ACC112 (cell line): ENCODE data around the gene MYBPC1.
"Not testable (repeated sequence)": the region's sequence is repeated elsewhere in the genome, so short reads cannot be mapped to it uniquely, and the experiment has no call there.

Experiments
- H2AFZ ChIP-seq: fragments of 200-600 bp; sonication (generic); one replicate; pipeline ENCODE4 v1.6.0; 2017; ENCODE audit warnings: antibody characterized with exemption, low read length; ENCODE audit not compliant: unreplicated experiment
- H3K27ac ChIP-seq: fragments of 200-600 bp; sonication (generic); 2 replicates; pipeline ENCODE4 v1.5.1; 2014; ENCODE audit warnings: low read depth, mild to moderate bottlenecking, antibody characterized with exemption, low read length, moderate library complexity
- H3K27me3 ChIP-seq: fragments of 200-600 bp; sonication (generic); 2 replicates; pipeline ENCODE4 v1.6.1; 2014; ENCODE audit warnings: mild to moderate bottlenecking, antibody characterized with exemption, low read length, moderate library complexity, mixed read lengths; ENCODE audit not compliant: insufficient read depth
- H3K36me3 ChIP-seq: fragments of 200-600 bp; sonication (generic); 2 replicates; pipeline ENCODE4 v1.6.1; 2016; ENCODE audit warnings: mild to moderate bottlenecking, antibody characterized with exemption, low read length, moderate library complexity, mixed read lengths; ENCODE audit not compliant: insufficient read depth
- H3K4me1 ChIP-seq: fragments of 200-600 bp; sonication (generic); one replicate; pipeline ENCODE4 v1.6.1; 2016; ENCODE audit warnings: low read length, mixed read lengths; ENCODE audit not compliant: insufficient read depth, unreplicated experiment, control insufficient read depth
- H3K4me3 ChIP-seq: fragments of 200-600 bp; sonication (generic); 2 replicates; pipeline ENCODE4 v1.5.1; 2014; ENCODE audit warnings: mild to moderate bottlenecking, low read depth, low read length
- H3K79me2 ChIP-seq: fragments of 200-600 bp; sonication (generic); one replicate; pipeline ENCODE4 v1.6.0; 2016; ENCODE audit warnings: low read length; ENCODE audit not compliant: control insufficient read depth, unreplicated experiment, insufficient read depth

MYBPC1 gene, protein sequence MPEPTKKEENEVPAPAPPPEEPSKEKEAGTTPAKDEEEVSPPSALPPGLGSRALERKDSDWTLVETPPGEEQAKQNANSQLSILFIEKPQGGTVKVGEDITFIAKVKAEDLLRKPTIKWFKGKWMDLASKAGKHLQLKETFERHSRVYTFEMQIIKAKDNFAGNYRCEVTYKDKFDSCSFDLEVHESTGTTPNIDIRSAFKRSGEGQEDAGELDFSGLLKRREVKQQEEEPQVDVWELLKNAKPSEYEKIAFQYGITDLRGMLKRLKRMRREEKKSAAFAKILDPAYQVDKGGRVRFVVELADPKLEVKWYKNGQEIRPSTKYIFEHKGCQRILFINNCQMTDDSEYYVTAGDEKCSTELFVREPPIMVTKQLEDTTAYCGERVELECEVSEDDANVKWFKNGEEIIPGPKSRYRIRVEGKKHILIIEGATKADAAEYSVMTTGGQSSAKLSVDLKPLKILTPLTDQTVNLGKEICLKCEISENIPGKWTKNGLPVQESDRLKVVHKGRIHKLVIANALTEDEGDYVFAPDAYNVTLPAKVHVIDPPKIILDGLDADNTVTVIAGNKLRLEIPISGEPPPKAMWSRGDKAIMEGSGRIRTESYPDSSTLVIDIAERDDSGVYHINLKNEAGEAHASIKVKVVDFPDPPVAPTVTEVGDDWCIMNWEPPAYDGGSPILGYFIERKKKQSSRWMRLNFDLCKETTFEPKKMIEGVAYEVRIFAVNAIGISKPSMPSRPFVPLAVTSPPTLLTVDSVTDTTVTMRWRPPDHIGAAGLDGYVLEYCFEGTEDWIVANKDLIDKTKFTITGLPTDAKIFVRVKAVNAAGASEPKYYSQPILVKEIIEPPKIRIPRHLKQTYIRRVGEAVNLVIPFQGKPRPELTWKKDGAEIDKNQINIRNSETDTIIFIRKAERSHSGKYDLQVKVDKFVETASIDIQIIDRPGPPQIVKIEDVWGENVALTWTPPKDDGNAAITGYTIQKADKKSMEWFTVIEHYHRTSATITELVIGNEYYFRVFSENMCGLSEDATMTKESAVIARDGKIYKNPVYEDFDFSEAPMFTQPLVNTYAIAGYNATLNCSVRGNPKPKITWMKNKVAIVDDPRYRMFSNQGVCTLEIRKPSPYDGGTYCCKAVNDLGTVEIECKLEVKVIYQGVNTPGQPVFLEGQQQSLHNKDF

DNA sequence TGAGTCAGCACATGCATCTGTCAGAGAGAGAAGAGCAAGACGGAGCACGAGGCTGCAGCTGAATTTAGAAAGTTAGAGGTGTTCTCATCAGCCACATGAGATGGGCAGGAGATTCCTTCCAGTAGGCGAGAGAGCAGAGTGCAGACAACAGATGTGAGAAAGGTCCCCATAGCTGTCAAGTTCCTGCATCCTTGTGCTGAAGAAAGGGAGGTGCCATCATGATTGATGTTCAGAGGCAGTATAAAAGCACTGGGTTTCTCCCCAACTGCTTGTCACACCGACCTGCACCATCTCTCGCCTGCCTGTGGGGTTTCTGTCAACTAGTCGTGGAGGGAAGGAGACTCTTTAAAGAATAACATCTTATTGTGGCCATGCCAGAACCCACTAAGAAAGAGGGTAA lies at the start of gene MYBPC1:
Gene MYBPC1, plus strand, starts transcription at position 272 of the 400 bp plus-strand sequence. Its CDS starts 100 bp downstream, at position 372.
- Histone ChIP-seq H2AFZ (no peak within 1 kb of the TSS), H3K36me3 (no peaks in the 10 kb centered on the region), H3K4me3 (no peak within 1 kb of the TSS), H3K4me1 (no peaks in the 10 kb centered on the region), H3K27ac (no peak within 1 kb of the TSS), H3K27me3 (peaks cover 13% of the 10 kb centered on the region), H3K79me2 (no peaks in the 10 kb centered on the region)

DNA sequence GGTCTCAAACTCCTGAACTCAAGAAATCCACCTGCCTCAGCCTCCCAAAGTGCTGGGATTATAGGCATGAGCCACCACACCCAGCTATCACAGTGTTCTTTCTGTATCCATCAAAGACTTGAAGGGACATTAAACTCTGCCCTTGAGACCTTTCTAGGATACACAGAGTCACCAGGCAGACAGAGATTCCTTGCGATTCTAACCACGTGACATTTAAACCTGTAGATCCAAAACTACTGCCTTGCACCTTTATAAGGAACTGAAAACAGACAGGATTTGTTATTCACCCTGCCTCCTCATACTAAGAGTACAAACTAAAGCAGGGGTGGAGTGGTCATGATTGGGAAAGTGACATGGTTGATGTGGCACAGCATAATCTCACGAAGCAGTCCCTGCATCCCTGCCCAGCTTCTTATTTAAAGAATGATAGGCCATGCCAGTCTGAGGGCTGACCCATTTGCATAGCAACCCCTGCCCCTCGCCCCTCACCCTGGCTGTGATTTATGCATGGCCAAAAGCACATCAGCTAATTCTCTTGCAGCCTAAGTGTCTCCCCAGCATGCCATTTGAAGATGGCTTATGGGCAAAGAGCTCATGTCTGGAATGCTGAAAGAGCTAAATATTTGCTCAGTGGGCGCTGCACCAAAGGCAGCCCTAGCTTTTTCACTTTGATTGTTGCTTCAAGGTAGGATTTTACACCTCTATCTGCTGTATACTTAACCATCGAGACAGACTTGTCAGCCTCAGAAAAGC lies 43.2 kb upstream of the MYBPC1 start:
- H3K36me3 ChIP-seq = no peaks in the 10 kb centered on the region
- no peaks in the 10 kb centered on the region for H3K79me2 ChIP-seq
- no peaks in the 10 kb centered on the region for H3K27me3 ChIP-seq
- no peak overlapping the region for H2AFZ ChIP-seq
- no peaks in the 10 kb centered on the region for H3K4me1 ChIP-seq
- H3K4me3 ChIP-seq = no peak overlapping the region
- no peak overlapping the region for H3K27ac ChIP-seq

GRCh38 chr12:101552277-101552676 lies 42.5 kb upstream of the MYBPC1 start:
- Histone ChIP-seq H3K4me3 (no peak overlapping the region), H3K27me3 (no peaks in the 10 kb centered on the region), H3K4me1 (no peaks in the 10 kb centered on the region), H2AFZ (no peak overlapping the region), H3K79me2 (no peaks in the 10 kb centered on the region), H3K27ac (no peak overlapping the region), H3K36me3 (no peaks in the 10 kb centered on the region)

- no peaks in the 10 kb centered on the region for H3K36me3 ChIP-seq
- no peak overlapping the region for H3K4me3 ChIP-seq
- no peak overlapping the region for H3K27ac ChIP-seq
- H2AFZ ChIP-seq = no peak overlapping the region
- H3K27me3 ChIP-seq = no peaks in the 10 kb centered on the region
- no peaks in the 10 kb centered on the region for H3K79me2 ChIP-seq
- H3K4me1 ChIP-seq = no peaks in the 10 kb centered on the region
Measured at GRCh38 chr12:101557094-101557493, 37.7 kb upstream of the MYBPC1 start.

GRCh38 chr12:101558726-101559125 lies 36.0 kb upstream of the MYBPC1 start:
- not testable (repeated sequence) for H3K79me2 ChIP-seq, H3K27me3 ChIP-seq, H3K36me3 ChIP-seq, H2AFZ ChIP-seq, H3K4me3 ChIP-seq, H3K27ac ChIP-seq, H3K4me1 ChIP-seq

DNA sequence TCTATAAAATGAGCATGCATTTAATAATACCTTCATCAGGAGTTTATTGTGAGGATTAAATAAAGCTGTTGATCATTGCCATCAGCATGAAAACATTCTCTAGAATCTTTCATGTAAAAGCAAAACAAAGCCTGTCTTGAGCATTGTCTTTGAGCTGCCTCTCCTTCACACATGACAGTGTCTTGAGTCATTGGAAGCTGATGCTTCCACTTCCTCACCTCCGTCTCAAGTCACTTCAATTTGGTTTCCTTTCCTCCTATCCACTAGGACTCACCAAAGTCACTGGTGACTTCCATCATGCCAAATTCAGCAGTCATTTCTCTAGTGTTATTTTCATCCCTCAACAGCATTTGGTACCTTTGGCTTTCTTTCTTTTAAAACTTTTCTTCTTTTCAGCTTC lies 31.6 kb upstream of the MYBPC1 start:
- H3K4me1 ChIP-seq = no peaks in the 10 kb centered on the region
- H3K27me3 ChIP-seq = peaks cover 37% of the 10 kb centered on the region

GRCh38 chr12:101564912-101565311 lies 29.9 kb upstream of the MYBPC1 start:
- Histone ChIP-seq H3K79me2 (no peaks in the 10 kb centered on the region), H3K36me3 (no peaks in the 10 kb centered on the region), H2AFZ (no peak overlapping the region), H3K27ac (no peak overlapping the region), H3K27me3 (peaks cover 44% of the 10 kb centered on the region), H3K4me3 (no peak overlapping the region), H3K4me1 (no peaks in the 10 kb centered on the region)

More for the DNA sequence above, 31.6 kb upstream of the MYBPC1 start:
- Histone ChIP-seq H3K4me3 (no peak overlapping the region), H2AFZ (no peak overlapping the region), H3K36me3 (no peaks in the 10 kb centered on the region), H3K79me2 (no peaks in the 10 kb centered on the region), H3K27ac (no peak overlapping the region)

GRCh38 chr12:101566318-101566717 lies 28.5 kb upstream of the MYBPC1 start:
- Histone ChIP-seq H2AFZ (no peak overlapping the region), H3K27me3 (peaks cover 44% of the 10 kb centered on the region), H3K27ac (no peak overlapping the region), H3K4me1 (no peaks in the 10 kb centered on the region), H3K36me3 (no peaks in the 10 kb centered on the region), H3K79me2 (no peaks in the 10 kb centered on the region), H3K4me3 (no peak overlapping the region)

DNA sequence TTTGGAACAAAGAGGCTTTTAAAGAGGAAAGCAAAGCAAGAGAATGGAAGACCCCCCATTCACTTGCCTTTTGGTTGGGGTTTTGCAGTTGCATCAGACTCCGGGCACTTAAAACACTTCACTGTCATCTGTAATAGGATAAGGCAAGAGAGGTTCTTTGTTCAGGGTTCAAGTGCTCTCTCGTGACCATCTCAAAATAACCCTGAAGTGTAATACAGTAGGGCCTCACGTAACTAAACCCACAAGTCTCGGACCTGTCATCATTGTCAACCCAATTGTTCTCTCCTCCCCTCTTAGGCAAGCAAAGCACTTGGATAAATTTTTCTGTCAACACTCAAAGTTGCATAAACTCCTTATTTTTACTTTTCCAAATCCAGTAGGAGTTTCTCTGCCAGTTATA lies 26.9 kb upstream of the MYBPC1 start:
- Histone ChIP-seq H3K79me2 (no peaks in the 10 kb centered on the region), H3K27ac (no peak overlapping the region), H3K4me3 (no peak overlapping the region), H3K36me3 (no peaks in the 10 kb centered on the region), H3K27me3 (peaks cover 53% of the 10 kb centered on the region), H2AFZ (no peak overlapping the region), H3K4me1 (no peaks in the 10 kb centered on the region)

DNA sequence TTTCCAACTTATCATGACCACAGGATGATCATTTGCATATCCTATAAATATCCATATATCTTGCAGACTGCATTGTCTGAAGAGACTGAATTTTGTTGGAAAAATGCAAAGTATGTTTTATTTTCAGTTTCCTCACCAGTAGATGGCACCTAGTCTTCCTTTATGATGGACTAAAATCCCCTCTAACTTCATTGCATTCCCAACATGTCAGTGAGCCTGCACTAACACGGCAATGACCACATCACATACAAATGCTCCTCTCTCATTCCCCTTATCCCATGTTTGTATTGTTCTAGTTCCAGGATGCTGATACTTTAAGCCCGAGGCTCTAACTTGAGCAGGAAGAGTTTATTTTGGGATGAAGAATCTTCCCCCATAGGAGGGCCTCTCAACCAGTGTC lies 24.7 kb upstream of the MYBPC1 start:
- Histone ChIP-seq H3K4me3 (no peak overlapping the region), H3K4me1 (no peaks in the 10 kb centered on the region), H3K36me3 (no peaks in the 10 kb centered on the region), H3K27me3 (peaks cover 59% of the 10 kb centered on the region), H2AFZ (no peak overlapping the region), H3K27ac (no peak overlapping the region), H3K79me2 (no peaks in the 10 kb centered on the region)
